Measurements from ENCODE around the gene TNS4. TPM values are rescaled to one million over a fixed set of nuclear protein-coding genes. Genes with fewer than 3 reads are reported as not detected.

Gene TNS4
- total and polyA plus RNA-seq, 3 donors from 2014 or later: 0.09 to 0.16 (median 0.12) TPM

GRCh38 chr17:40496170-40496569 is 5.3 kb downstream of the TNS4 start:
- H3K4me1 ChIP-seq: peaks cover 4% of the 10 kb centered on the region
- WGBS, 2 donors: 96 to 100% methylated on average over 1 to 6 of the region's 6 CpGs
- no peak overlapping the region for H3K27ac ChIP-seq
- no peak for DNase-seq
- intact Hi-C loops (cut with DNase I; ENCODE audit: low total_unique reads): no loop called here
- H3K27me3 ChIP-seq: no peaks in the 10 kb centered on the region
- TF ChIP-seq CTCF (IDR thresholded peaks at IDR 0.05): no peak
- TF ChIP-seq POLR2A (IDR thresholded peaks at IDR 0.05): no peak
- no peaks in the 10 kb centered on the region for H3K36me3 ChIP-seq (ENCODE audit: low read depth, missing control alignments)
- H3K9me3 ChIP-seq: no peaks in the 10 kb centered on the region
- H3K4me3 ChIP-seq: no peak overlapping the region

GRCh38 chr17:40495140-40495539 is 6.3 kb downstream of the TNS4 start:
- H3K27ac ChIP-seq: no peak overlapping the region
- H3K9me3 ChIP-seq: no peaks in the 10 kb centered on the region
- intact Hi-C loops (cut with DNase I; ENCODE audit: low total_unique reads): no loop called here
- DNase-seq: no peak
- no peak for TF ChIP-seq POLR2A (IDR thresholded peaks at IDR 0.05)
- 75 to 79% methylated on average over 5 of the region's 5 CpGs for WGBS, 2 donors
- no peaks in the 10 kb centered on the region for H3K36me3 ChIP-seq (ENCODE audit: low read depth, missing control alignments)
- H3K4me3 ChIP-seq: no peak overlapping the region
- H3K27me3 ChIP-seq: no peaks in the 10 kb centered on the region
- H3K4me1 ChIP-seq: peaks cover 4% of the 10 kb centered on the region

GRCh38 chr17:40493697-40494096 is 7.7 kb downstream of the TNS4 start:
- TF ChIP-seq CTCF (IDR thresholded peaks at IDR 0.05) (no peak), POLR2A (IDR thresholded peaks at IDR 0.05) (no peak)
- Histone ChIP-seq H3K4me3 (no peak overlapping the region), H3K27me3 (no peaks in the 10 kb centered on the region), H3K27ac (no peak overlapping the region), H3K36me3 (ENCODE audit: low read depth, missing control alignments) (no peaks in the 10 kb centered on the region), H3K4me1 (no peaks in the 10 kb centered on the region), H3K9me3 (no peaks in the 10 kb centered on the region)
- no peak for DNase-seq
- intact Hi-C loops (cut with DNase I; ENCODE audit: low total_unique reads): no loop called here
- 82 to 89% methylated on average over 3 to 4 of the region's 4 CpGs for WGBS, 2 donors

GRCh38 chr17:40491486-40491885 is 9.9 kb downstream of the TNS4 start:
- 83 to 92% methylated on average over 7 of the region's 7 CpGs for WGBS, 2 donors

GRCh38 chr17:40490982-40491381 is 10.4 kb downstream of the TNS4 start:
- TF ChIP-seq POLR2A (IDR thresholded peaks at IDR 0.05) (no peak), CTCF (IDR thresholded peaks at IDR 0.05) (no peak)
- Histone ChIP-seq H3K4me3 (no peak overlapping the region), H3K27me3 (no peaks in the 10 kb centered on the region), H3K27ac (no peak overlapping the region), H3K36me3 (ENCODE audit: low read depth, missing control alignments) (no peaks in the 10 kb centered on the region), H3K9me3 (no peaks in the 10 kb centered on the region), H3K4me1 (no peaks in the 10 kb centered on the region)
- no peak for DNase-seq
- WGBS, 2 donors: 78 to 96% methylated on average over 2 of the region's 2 CpGs
- intact Hi-C loops (cut with DNase I; ENCODE audit: low total_unique reads): no loop called here

More at GRCh38 chr17:40491486-40491885, 9.9 kb downstream of the TNS4 start:
- H3K27me3 ChIP-seq: no peaks in the 10 kb centered on the region
- intact Hi-C loops (cut with DNase I; ENCODE audit: low total_unique reads): no loop called here
- H3K4me1 ChIP-seq: no peaks in the 10 kb centered on the region
- no peak overlapping the region for H3K4me3 ChIP-seq
- H3K9me3 ChIP-seq: no peaks in the 10 kb centered on the region
- TF ChIP-seq POLR2A (IDR thresholded peaks at IDR 0.05): no peak
- no peak for TF ChIP-seq CTCF (IDR thresholded peaks at IDR 0.05)
- no peak for DNase-seq
- no peak overlapping the region for H3K27ac ChIP-seq
- no peaks in the 10 kb centered on the region for H3K36me3 ChIP-seq (ENCODE audit: low read depth, missing control alignments)
